Measurements from ENCODE around the gene DNAH12. TPM values are rescaled to one million over a fixed set of nuclear protein-coding genes. Genes with fewer than 3 reads are reported as not detected.
"Not testable (repeated sequence)": the region's sequence is repeated elsewhere in the genome, so short reads cannot be mapped to it uniquely, and the experiment has no call there.

The DNAH12 gene
- total RNA-seq, 2 experiments from 2014 or later = not detected

DNA sequence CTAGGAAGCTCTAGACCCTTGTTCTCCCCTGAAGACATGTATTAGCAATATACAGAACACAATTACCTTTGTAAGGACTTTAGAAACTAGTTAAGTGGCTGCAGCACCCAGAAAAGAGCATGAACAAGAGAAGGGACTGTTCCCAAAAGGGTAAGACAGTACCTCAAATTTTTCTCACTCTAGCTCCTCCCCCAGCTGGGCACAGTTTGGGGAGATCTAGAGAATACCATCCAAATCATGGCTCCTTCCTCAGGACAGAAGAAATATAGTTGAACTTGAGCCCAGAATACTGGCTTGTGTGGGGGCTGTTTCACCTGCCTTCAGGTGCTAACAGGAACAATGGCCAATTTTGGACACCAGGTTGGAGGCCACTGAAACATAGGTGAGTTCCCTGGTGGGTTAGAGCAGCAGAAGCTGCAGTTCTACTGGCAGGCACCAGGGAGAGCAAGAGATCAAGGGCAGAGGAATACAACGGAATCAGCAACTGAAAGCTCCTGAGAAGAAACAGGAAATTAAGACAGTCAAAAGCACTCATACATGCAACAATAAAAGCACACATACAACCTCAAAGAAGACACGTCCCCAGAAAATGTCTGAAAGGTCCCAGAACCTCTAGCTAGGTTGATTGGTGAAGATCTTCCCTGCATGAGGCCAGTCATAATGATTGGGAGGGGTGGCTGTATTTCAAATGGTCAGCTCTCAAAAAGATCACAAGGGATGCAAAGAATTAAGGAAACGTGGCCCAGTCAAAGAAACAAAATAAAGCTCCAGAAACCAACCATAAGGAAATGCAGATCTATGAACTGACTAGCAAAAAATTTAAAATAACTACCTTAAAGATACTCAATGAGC lies 146.7 kb downstream of the DNAH12 start:
- Mint-ChIP-seq H3K9me3 (ENCODE audit: low read depth) (no peaks in the 10 kb centered on the region), H3K4me3 (peak overlapping the region; percentile 7), H3K27ac (peak overlapping the region; percentile 48), H3K36me3 (ENCODE audit: low read depth) (no peaks in the 10 kb centered on the region), H3K27me3 (peaks cover 8% of the 10 kb centered on the region), H3K4me1 (peaks cover 14% of the 10 kb centered on the region)
- ATAC-seq (peak; percentile 99), DNase-seq (peak; percentile 79)
- intact Hi-C loops (cut with DNase I, micrococcal nuclease) = loop anchor here (1.0 to 10.0 kb wide), 8 partner anchors 160 to 517 kb away; partner anchors contain the start of gene ARF4 (in 1 of the 2)
- ChIA-PET CTCF (interaction anchor here (0.5 to 3.0 kb wide), 51 partner anchors 9 to 904 kb away, joined by 3 to 20 read pairs (median 4); partner anchors contain the start of genes ARF4, PDE12 and SLMAP), POLR2A (interaction anchor here (0.6 to 1.0 kb wide), 3 partner anchors 159 to 265 kb away, joined by 3 to 7 read pairs (median 5); partner anchors contain the start of gene PDE12)

DNA sequence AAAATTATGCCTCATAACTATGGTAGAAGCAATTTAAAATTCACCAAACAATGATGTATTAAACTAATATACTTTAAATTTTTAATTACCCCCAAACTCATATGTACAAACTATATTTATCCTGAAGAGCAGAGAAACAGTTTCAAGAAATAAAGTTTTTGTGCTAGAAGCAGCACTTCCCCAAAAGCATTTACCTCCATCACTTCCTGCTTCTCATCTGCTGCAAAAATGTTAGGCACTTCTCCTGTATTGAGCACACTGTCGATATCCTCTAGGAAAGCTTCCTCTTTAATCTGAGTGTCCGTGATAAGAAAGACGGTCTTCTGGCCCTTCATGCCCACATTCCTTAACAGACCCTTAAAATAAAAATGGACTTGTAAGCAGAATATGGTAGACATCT lies 150.2 kb downstream of the DNAH12 start:
- ChIA-PET POLR2A (no interaction called here), CTCF (no interaction called here)
- peaks cover 14% of the 10 kb centered on the region for H3K4me1 Mint-ChIP-seq
- DNase-seq (no peak), ATAC-seq (no peak)
- no peaks in the 10 kb centered on the region for H3K36me3 Mint-ChIP-seq (ENCODE audit: low read depth)
- no peak overlapping the region for H3K27ac Mint-ChIP-seq
- intact Hi-C loops (cut with DNase I, micrococcal nuclease) = loop anchor here (10.0 kb wide), 4 partner anchors 251 to 521 kb away; no protein-coding TSS in a partner anchor
- H3K9me3 Mint-ChIP-seq (ENCODE audit: low read depth) = no peaks in the 10 kb centered on the region
- H3K4me3 Mint-ChIP-seq = no peak overlapping the region
- peaks cover 4% of the 10 kb centered on the region for H3K27me3 Mint-ChIP-seq

DNA sequence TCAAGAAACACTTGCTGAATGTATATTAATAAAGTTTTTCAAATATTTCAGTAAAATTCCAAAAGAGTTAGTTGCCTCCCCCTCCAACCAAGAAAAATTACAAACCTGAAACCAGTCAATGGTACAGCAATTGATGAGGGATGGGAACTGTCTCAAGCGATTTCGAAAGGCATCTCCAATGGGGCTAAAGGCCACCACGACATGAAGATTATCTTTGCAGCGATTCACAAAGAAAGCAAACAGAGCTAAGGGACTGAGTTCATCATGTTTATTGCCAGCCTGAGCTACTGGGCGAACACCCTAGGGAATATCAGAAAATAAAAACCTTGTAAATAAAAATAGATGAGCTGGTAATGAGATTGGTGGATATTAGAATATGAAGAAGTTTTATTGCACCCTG lies 152.4 kb downstream of the DNAH12 start:
- H3K9me3 Mint-ChIP-seq (ENCODE audit: low read depth) = no peaks in the 10 kb centered on the region
- no peak overlapping the region for H3K27ac Mint-ChIP-seq
- peaks cover 4% of the 10 kb centered on the region for H3K4me1 Mint-ChIP-seq
- DNase-seq = no peak
- no peaks in the 10 kb centered on the region for H3K27me3 Mint-ChIP-seq
- intact Hi-C loops (cut with DNase I, micrococcal nuclease) = loop anchor here (10.0 kb wide), 4 partner anchors 253 to 523 kb away; no protein-coding TSS in a partner anchor
- CTCF ChIA-PET = no interaction called here
- POLR2A ChIA-PET = no interaction called here
- no peak overlapping the region for H3K4me3 Mint-ChIP-seq
- H3K36me3 Mint-ChIP-seq (ENCODE audit: low read depth) = no peaks in the 10 kb centered on the region
- ATAC-seq = no peak

DNA sequence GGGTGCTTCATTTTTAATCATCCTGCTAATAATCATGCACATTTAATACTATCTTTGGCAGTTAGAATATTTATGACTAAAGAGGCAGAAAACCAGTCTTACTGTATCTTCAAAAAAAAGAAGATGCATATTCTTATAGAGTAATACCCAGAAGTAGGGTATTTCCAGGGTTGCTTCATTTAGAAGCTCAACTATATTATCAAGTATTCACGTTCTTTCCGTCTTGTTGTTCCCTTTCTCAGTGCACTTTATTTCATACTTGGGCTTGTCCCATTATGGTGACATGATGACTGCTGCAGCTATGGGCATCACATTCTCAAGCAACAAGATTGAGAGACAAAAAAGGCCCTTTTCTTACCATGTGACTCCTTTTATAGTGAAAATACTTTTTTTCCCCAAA lies 154.9 kb downstream of the DNAH12 start:
- ChIA-PET POLR2A (no interaction called here), CTCF (no interaction called here)
- Mint-ChIP-seq H3K27me3 (no peaks in the 10 kb centered on the region), H3K4me1 (peaks cover 3% of the 10 kb centered on the region), H3K36me3 (ENCODE audit: low read depth) (no peaks in the 10 kb centered on the region), H3K9me3 (ENCODE audit: low read depth) (no peaks in the 10 kb centered on the region), H3K27ac (no peak overlapping the region), H3K4me3 (no peak overlapping the region)
- ATAC-seq (no peak), DNase-seq (no peak)
- intact Hi-C loops (cut with DNase I, micrococcal nuclease) = no loop called here

DNA sequence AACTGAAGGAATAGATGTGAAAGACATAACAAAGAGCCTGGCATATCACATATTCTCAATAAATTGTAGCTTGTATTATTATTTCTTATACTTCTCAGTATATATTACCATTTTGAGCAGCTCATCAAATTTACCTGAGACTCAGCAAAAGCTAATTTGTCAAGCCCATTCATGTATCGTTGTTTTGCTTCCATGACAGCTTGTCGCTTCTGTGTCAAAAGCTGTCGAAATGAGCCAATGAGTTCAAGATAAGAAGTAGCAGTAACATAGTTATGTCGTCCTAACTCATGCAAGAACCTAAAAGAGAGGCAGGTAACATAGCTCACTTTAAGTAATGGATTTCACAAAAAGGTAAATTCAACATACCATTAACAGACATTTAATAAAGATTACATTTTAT lies 157.8 kb downstream of the DNAH12 start:
- no peaks in the 10 kb centered on the region for H3K36me3 Mint-ChIP-seq (ENCODE audit: low read depth)
- ATAC-seq = no peak
- intact Hi-C loops (cut with DNase I, micrococcal nuclease) = no loop called here

DNA sequence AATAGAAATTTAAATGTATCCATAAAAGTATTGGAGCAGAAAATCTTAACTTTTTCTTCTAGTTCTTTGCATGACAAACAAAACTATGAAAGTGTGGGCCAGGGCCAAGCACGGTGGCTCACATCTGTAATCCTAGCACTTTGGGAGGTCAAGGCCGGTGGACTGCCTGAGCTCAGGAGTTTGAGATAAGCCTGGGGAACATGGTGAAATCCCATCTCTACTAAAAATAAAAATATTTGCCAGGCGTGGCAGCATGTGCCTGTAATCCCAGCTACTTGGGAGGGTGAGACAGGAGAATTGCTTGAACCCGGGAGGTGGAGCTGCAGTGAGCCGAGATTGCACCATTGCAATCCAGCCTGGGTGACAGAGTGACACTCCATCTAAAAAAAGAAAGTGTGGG lies 158.6 kb downstream of the DNAH12 start:
- H3K27ac Mint-ChIP-seq = no peak overlapping the region
- ChIA-PET POLR2A (no interaction called here), CTCF (interaction anchor here (1.4 to 1.5 kb wide), 2 partner anchors 12 kb away, joined by 5 to 8 read pairs; no protein-coding TSS in a partner anchor)
- intact Hi-C loops (cut with DNase I, micrococcal nuclease) = no loop called here
- H3K9me3 Mint-ChIP-seq (ENCODE audit: low read depth) = no peaks in the 10 kb centered on the region
- ATAC-seq = no peak
- no peak for DNase-seq
- no peaks in the 10 kb centered on the region for H3K36me3 Mint-ChIP-seq (ENCODE audit: low read depth)
- no peak overlapping the region for H3K4me3 Mint-ChIP-seq
- no peaks in the 10 kb centered on the region for H3K4me1 Mint-ChIP-seq
- H3K27me3 Mint-ChIP-seq = no peaks in the 10 kb centered on the region

More for the DNA sequence above, 157.8 kb downstream of the DNAH12 start:
- Mint-ChIP-seq H3K27me3 (no peaks in the 10 kb centered on the region), H3K27ac (no peak overlapping the region), H3K4me1 (no peaks in the 10 kb centered on the region), H3K4me3 (no peak overlapping the region), H3K9me3 (ENCODE audit: low read depth) (no peaks in the 10 kb centered on the region)
- ChIA-PET CTCF (interaction anchor here (1.4 kb wide), 1 partner anchor 11 kb away, joined by 8 read pairs; no protein-coding TSS in a partner anchor), POLR2A (no interaction called here)
- no peak for DNase-seq

DNA sequence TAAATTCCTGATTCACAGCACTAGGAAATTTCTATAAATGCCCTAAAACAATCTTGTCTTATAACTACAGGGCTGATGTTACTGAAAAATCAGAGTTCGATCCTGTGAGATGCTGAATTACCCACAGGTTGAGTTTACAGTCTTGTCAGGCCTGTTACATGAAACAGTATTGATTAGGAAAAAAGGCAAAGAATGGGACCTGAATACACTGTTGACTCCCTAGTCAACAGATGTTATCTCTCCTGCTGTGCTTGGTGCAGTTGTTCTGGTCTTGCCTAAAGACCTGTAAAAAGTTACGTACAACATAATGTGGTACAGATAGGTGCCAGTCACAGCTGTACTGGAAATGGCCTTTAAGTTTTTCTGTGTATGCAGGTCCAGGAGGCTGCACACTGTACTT lies 160.3 kb downstream of the DNAH12 start:
- ChIA-PET CTCF (interaction anchor here (0.5 to 1.5 kb wide), 3 partner anchors 13 to 177 kb away, joined by 3 to 5 read pairs (median 4); no protein-coding TSS in a partner anchor), POLR2A (no interaction called here)
- Mint-ChIP-seq H3K27ac (no peak overlapping the region), H3K36me3 (ENCODE audit: low read depth) (no peaks in the 10 kb centered on the region), H3K27me3 (peaks cover 2% of the 10 kb centered on the region), H3K4me1 (no peaks in the 10 kb centered on the region), H3K9me3 (ENCODE audit: low read depth) (no peaks in the 10 kb centered on the region), H3K4me3 (no peak overlapping the region)
- ATAC-seq (no peak), DNase-seq (no peak)
- intact Hi-C loops (cut with DNase I, micrococcal nuclease) = no loop called here

DNA sequence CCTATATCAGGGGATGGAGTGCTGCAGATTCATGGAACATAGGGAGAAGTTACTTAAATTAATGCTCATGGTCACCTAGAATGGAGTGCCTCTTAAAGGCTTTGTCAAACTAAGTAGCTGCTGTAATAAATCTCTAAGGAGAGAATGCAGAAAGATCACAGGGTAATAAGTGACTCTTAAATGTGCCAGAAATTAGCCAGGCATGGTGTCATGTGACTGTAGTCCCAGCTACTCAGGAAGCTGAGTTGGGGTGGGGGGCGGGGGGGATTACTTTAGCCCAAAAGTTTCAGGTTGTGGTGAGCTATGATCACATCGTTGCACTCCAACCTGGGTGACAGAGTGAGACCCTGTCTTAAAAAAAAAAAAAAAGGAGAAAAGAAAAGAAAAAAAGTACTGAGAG lies 160.7 kb downstream of the DNAH12 start:
- Mint-ChIP-seq H3K4me1 (no peaks in the 10 kb centered on the region), H3K36me3 (ENCODE audit: low read depth) (no peaks in the 10 kb centered on the region), H3K4me3 (no peak overlapping the region), H3K27ac (no peak overlapping the region), H3K27me3 (peaks cover 4% of the 10 kb centered on the region), H3K9me3 (ENCODE audit: low read depth) (no peaks in the 10 kb centered on the region)
- intact Hi-C loops (cut with DNase I, micrococcal nuclease) = no loop called here
- ATAC-seq (no peak), DNase-seq (no peak)
- CTCF ChIA-PET = interaction anchor here (0.5 to 1.2 kb wide), 2 partner anchors 14 to 177 kb away, joined by 3 to 4 read pairs; no protein-coding TSS in a partner anchor
- POLR2A ChIA-PET = no interaction called here

DNA sequence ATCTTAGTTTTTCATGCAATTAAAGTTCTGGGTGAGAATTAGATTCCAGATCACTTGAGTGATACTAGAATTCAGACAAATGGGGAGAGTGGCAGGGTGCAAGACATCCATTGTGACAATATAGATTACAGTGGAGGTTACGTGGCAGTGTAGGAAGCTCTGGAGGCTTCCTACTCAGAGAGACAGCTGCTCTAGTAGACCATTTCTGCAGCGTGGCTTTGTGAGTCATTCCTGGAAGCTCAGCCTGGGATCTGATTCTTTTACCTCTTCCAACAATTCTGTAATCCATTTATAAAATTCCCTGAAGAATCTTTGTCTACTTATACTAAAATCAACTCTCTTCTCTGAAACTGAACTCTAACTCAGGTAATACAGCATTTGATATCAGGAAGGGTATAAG lies 161.2 kb downstream of the DNAH12 start:
- no peak for ATAC-seq
- Mint-ChIP-seq H3K27me3 (peaks cover 4% of the 10 kb centered on the region), H3K4me1 (no peaks in the 10 kb centered on the region), H3K4me3 (no peak overlapping the region), H3K27ac (no peak overlapping the region), H3K9me3 (ENCODE audit: low read depth) (no peaks in the 10 kb centered on the region), H3K36me3 (ENCODE audit: low read depth) (no peaks in the 10 kb centered on the region)
- no peak for DNase-seq
- ChIA-PET CTCF (interaction anchor here (0.7 to 1.2 kb wide), 2 partner anchors 15 to 98 kb away, joined by 3 to 4 read pairs; no protein-coding TSS in a partner anchor), POLR2A (no interaction called here)
- intact Hi-C loops (cut with DNase I, micrococcal nuclease) = no loop called here

DNA sequence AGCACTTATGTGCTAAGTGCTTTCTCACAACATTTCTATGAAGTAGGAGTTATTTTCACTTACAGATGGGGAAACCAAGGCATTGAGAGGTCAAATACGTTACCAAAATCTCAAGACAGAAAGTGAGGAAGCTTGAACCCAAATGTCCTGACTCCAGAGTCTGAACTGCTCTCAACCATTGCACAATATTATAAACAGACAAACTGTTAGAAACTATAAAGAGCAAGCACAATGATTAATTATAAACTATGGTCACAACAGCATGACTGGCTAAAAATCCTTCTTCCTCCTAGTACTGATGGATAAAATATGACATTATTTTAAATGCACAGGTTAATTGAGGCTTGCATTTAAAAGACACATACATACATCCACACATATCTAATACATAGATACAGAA lies 173.8 kb downstream of the DNAH12 start:
- Mint-ChIP-seq H3K27me3 (peaks cover 2% of the 10 kb centered on the region), H3K9me3 (ENCODE audit: low read depth) (peaks cover 4% of the 10 kb centered on the region), H3K4me3 (no peak overlapping the region), H3K36me3 (ENCODE audit: low read depth) (no peaks in the 10 kb centered on the region), H3K4me1 (no peaks in the 10 kb centered on the region), H3K27ac (no peak overlapping the region)
- POLR2A ChIA-PET = no interaction called here
- ATAC-seq (no peak), DNase-seq (no peak)
- intact Hi-C loops (cut with DNase I, micrococcal nuclease) = no loop called here
- CTCF ChIA-PET = no interaction called here

DNA sequence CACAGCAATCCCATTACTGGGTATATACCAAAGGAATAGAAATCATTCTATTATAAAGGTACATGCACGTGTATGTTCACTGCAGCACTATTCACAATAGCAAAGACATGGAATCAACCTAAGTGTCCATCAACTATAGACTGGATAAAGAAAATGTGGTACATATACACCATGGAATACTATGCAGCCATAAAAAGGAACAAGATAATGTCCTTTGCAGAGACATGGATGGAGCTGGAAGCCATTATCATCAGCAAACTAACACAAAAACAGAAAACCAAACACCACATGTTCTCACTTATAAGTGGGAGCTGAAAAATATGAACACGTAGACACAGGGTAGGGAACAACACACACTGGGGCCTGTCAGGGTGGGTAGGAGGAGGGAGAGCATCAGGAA lies 179.1 kb downstream of the DNAH12 start:
- H3K27ac Mint-ChIP-seq; H3K9me3 Mint-ChIP-seq (ENCODE audit: low read depth); DNase-seq; H3K36me3 Mint-ChIP-seq (ENCODE audit: low read depth); H3K27me3 Mint-ChIP-seq; H3K4me3 Mint-ChIP-seq; H3K4me1 Mint-ChIP-seq; CTCF ChIA-PET; ATAC-seq; POLR2A ChIA-PET; intact Hi-C loops (cut with DNase I, micrococcal nuclease): not testable (repeated sequence)

DNA sequence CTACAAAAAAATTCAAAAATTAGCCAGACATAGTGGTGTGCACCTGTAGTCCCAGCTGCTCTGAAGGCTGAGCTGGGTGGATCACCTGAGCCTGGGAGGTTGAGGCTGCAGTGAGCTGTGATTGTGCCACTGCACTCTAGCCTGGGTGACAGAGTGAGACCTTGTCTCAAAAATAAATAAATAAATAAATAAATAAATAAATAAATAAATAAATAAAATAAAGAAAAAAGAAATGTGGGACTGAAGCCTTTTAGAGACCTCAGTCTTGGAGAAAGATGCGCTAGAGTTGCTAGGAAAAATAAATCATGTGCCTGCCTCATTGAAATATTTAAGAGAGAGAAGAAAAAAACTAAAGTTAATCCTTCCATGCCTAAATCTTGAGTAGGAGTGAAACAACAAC lies 187.9 kb downstream of the DNAH12 start:
- H3K27ac Mint-ChIP-seq; H3K4me1 Mint-ChIP-seq; H3K4me3 Mint-ChIP-seq; H3K36me3 Mint-ChIP-seq (ENCODE audit: low read depth); H3K27me3 Mint-ChIP-seq; POLR2A ChIA-PET; ATAC-seq; H3K9me3 Mint-ChIP-seq (ENCODE audit: low read depth); DNase-seq; CTCF ChIA-PET: not testable (repeated sequence)
- intact Hi-C loops (cut with DNase I, micrococcal nuclease) = loop anchor here in 1 of 2 experiments (10.0 kb wide), 1 partner anchor 59 kb away; no protein-coding TSS in a partner anchor

Data from activated CD4-positive, alpha-beta T cell treated with anti-CD3 and anti-CD28 coated beads for 36 hours (primary cell).